Uterus (tissue), 4 donors: ENCODE data around the gene IGFBP1. TPM values are rescaled to one million over a fixed set of nuclear protein-coding genes. Genes with fewer than 3 reads are reported as not detected.

ENCODE experiments used
- DNase-seq, 2 donors: peaks; one replicate each; pipeline ENCODE4 v3.0.0-alpha.2; 2019 to 2020
- H3K27ac ChIP-seq, 2 donors: fragments of 200-600 bp; sonication (generic); 1 replicate in 1 of 2; 2 replicates in 1 of 2; pipeline ENCODE4 v1.5.1; 2016 to 2018
- H3K27me3 ChIP-seq, 2 donors: fragments of 200-600 bp; sonication (generic); one replicate each; pipeline ENCODE4 v1.5.1; 2018 to 2019; ENCODE audit warnings: control low read depth in 1 of 2
- H3K36me3 ChIP-seq, 2 donors: fragments of 200-600 bp; sonication (generic); one replicate each; pipeline ENCODE4 v1.5.1; 2019; ENCODE audit warnings: control low read depth in 1 of 2
- H3K4me1 ChIP-seq, 2 donors: fragments of 200-600 bp; sonication (generic); one replicate each; pipeline ENCODE4 v1.5.1; 2018 to 2019; ENCODE audit warnings: control low read depth in 1 of 2
- H3K4me3 ChIP-seq, 2 donors: fragments of 200-600 bp; sonication (generic); 1 replicate in 1 of 2; 2 replicates in 1 of 2; pipeline ENCODE4 v1.5.1; 2018 to 2019; ENCODE audit warnings: mild to moderate bottlenecking in 1 of 2
- H3K9me3 ChIP-seq, 2 donors: fragments of 200-600 bp; sonication (generic); one replicate each; pipeline ENCODE4 v1.5.1; 2019; ENCODE audit warnings: control low read depth in 1 of 2
- CTCF ChIP-seq, 4 experiments: fragments of 200-600 bp in 2 of 4; fragments of 450-650 bp in 2 of 4; sonication (generic) in 2 of 4; IDR thresholded peaks; one replicate each; pipeline ENCODE4 v1.5.1; 2016 to 2019; ENCODE audit warnings: antibody characterized with exemption in 4 of 4, mild to moderate bottlenecking in 2 of 4, moderate library complexity in 1 of 4
- POLR2A ChIP-seq, 2 donors: fragments of 450-650 bp; IDR thresholded peaks; one replicate each; pipeline ENCODE4 v1.6.1; 2016; ENCODE audit warnings: antibody characterized with exemption in 2 of 2, mild to moderate bottlenecking in 1 of 2, moderate library complexity in 1 of 2
- intact Hi-C: fragments of 100-400 bp; cut with DNase I; formaldehyde crosslinking; loops from one replicate; pipeline ENCODE4 v1.15.1; 2023; ENCODE audit warnings: low total_unique reads
- total RNA-seq, 4 donors: library from RNA; depleted of rRNA in 3 of 4; stranded (reverse); fragments of >200 nt in 3 of 4; gene quantifications; one replicate each; pipeline versions ENCODE4 v1.1.0 to v1.2.4, GENCODE V29; 2014 to 2023
- donor health status: DM: yes; HTN: yes; CAD: no.

The IGFBP1 gene
- total RNA-seq, 4 donors from 2014 or later: 1.9 TPM; not detected in 3

- H3K4me3 ChIP-seq: no peak overlapping the region
- H3K9me3 ChIP-seq: no peaks in the 10 kb centered on the region
- no peaks in the 10 kb centered on the region for H3K27me3 ChIP-seq
- intact Hi-C loops: no loop called here
- TF ChIP-seq CTCF (IDR thresholded peaks at IDR 0.05) (no peak), POLR2A (IDR thresholded peaks at IDR 0.05) (no peak)
- H3K4me1 ChIP-seq: no peaks in the 10 kb centered on the region
- DNase-seq: no peak
- H3K36me3 ChIP-seq: no peaks in the 10 kb centered on the region
- H3K27ac ChIP-seq: no peak overlapping the region
Measured at GRCh38 chr7:45901566-45901965, 13.3 kb downstream of the IGFBP1 start.

GRCh38 chr7:45902820-45903219 lies 14.5 kb downstream of the IGFBP1 start:
- H3K4me1 ChIP-seq: no peaks in the 10 kb centered on the region
- no peak for DNase-seq
- intact Hi-C loops: no loop called here
- H3K27me3 ChIP-seq: no peaks in the 10 kb centered on the region
- H3K9me3 ChIP-seq: no peaks in the 10 kb centered on the region
- H3K27ac ChIP-seq: no peak overlapping the region
- TF ChIP-seq POLR2A (IDR thresholded peaks at IDR 0.05) (no peak), CTCF (IDR thresholded peaks at IDR 0.05) (no peak)
- H3K36me3 ChIP-seq: no peaks in the 10 kb centered on the region
- H3K4me3 ChIP-seq: no peak overlapping the region

- no peak overlapping the region for H3K27ac ChIP-seq
- no peak for TF ChIP-seq CTCF (IDR thresholded peaks at IDR 0.05)
- no peak for TF ChIP-seq POLR2A (IDR thresholded peaks at IDR 0.05)
- H3K27me3 ChIP-seq: no peaks in the 10 kb centered on the region
- DNase-seq: no peak
- no peaks in the 10 kb centered on the region for H3K4me1 ChIP-seq
- intact Hi-C loops: no loop called here
- H3K36me3 ChIP-seq: no peaks in the 10 kb centered on the region
- no peak overlapping the region for H3K4me3 ChIP-seq
- H3K9me3 ChIP-seq: no peaks in the 10 kb centered on the region
Measured at GRCh38 chr7:45909561-45909960, 21.3 kb downstream of the IGFBP1 start.

- H3K4me1 ChIP-seq: no peaks in the 10 kb centered on the region
- intact Hi-C loops: loop anchor here (10.0 kb wide), 2 partner anchors 1344 to 1904 kb away; no protein-coding TSS in a partner anchor
- no peaks in the 10 kb centered on the region for H3K36me3 ChIP-seq
- no peak overlapping the region for H3K4me3 ChIP-seq
- no peak for DNase-seq
- no peaks in the 10 kb centered on the region for H3K27me3 ChIP-seq
- H3K9me3 ChIP-seq: no peaks in the 10 kb centered on the region
- TF ChIP-seq CTCF (IDR thresholded peaks at IDR 0.05) (no peak), POLR2A (IDR thresholded peaks at IDR 0.05) (no peak)
- H3K27ac ChIP-seq: no peak overlapping the region
Measured at GRCh38 chr7:45910855-45911254, 22.6 kb downstream of the IGFBP1 start.

GRCh38 chr7:45911311-45911710 lies 23.0 kb downstream of the IGFBP1 start:
- intact Hi-C loops: loop anchor here (10.0 kb wide), 2 partner anchors 1343 to 1903 kb away; no protein-coding TSS in a partner anchor
- H3K9me3 ChIP-seq: no peaks in the 10 kb centered on the region
- no peak overlapping the region for H3K4me3 ChIP-seq
- H3K36me3 ChIP-seq: no peaks in the 10 kb centered on the region
- no peaks in the 10 kb centered on the region for H3K4me1 ChIP-seq
- no peaks in the 10 kb centered on the region for H3K27me3 ChIP-seq
- no peak overlapping the region for H3K27ac ChIP-seq
- TF ChIP-seq CTCF (IDR thresholded peaks at IDR 0.05) (no peak), POLR2A (IDR thresholded peaks at IDR 0.05) (no peak)
- no peak for DNase-seq
